GM20431 (cell line): ENCODE data around the gene ZG16B.

ENCODE experiments used
- in situ Hi-C: fragments of 300-500 bp; cut with MseI, MboI; formaldehyde crosslinking; loops from one replicate; pipeline ENCODE4 v1.15.0; 2020; ENCODE audit warnings: low sequenced_read_pairs; ENCODE audit not compliant: unreplicated experiment

Gene ZG16B

GRCh38 chr16:2821487-2822157, 8.5 kb upstream of the ZG16B start:
- in situ Hi-C loops, result no loop called here

- in situ Hi-C loops, result no loop called here
Measured at GRCh38 chr16:2822158-2822495, 8.0 kb upstream of the ZG16B start.

- in situ Hi-C loops, result no loop called here
Measured at GRCh38 chr16:2822496-2822895, 7.6 kb upstream of the ZG16B start.

- in situ Hi-C loops, result no loop called here
Measured at GRCh38 chr16:2824626-2825025, 5.5 kb upstream of the ZG16B start.

- in situ Hi-C loops, result no loop called here
Measured at GRCh38 chr16:2825049-2825742, 4.9 kb upstream of the ZG16B start.

GRCh38 chr16:2825906-2826305, 4.2 kb upstream of the ZG16B start:
- in situ Hi-C loops, result no loop called here

GRCh38 chr16:2826591-2827373, 3.3 kb upstream of the ZG16B start:
- in situ Hi-C loops, result no loop called here

GRCh38 chr16:2827374-2827791, 2.7 kb upstream of the ZG16B start:
- in situ Hi-C loops, result no loop called here

- in situ Hi-C loops, result no loop called here
Measured at GRCh38 chr16:2827831-2828520, 2.1 kb upstream of the ZG16B start.

GRCh38 chr16:2828521-2828840, 1.6 kb upstream of the ZG16B start:
- in situ Hi-C loops, result no loop called here

GRCh38 chr16:2828876-2829430, 1.1 kb upstream of the ZG16B start:
- in situ Hi-C loops, result no loop called here

- in situ Hi-C loops, result no loop called here
Measured at GRCh38 chr16:2830355-2830695, 222 bp downstream of the ZG16B start.

- in situ Hi-C loops, result no loop called here
Measured at GRCh38 chr16:2831203-2831602, 1.1 kb downstream of the ZG16B start.

- in situ Hi-C loops, result no loop called here
Measured at GRCh38 chr16:2833776-2834175, 3.7 kb downstream of the ZG16B start.

- in situ Hi-C loops, result no loop called here
Measured at GRCh38 chr16:2834968-2835367, 4.9 kb downstream of the ZG16B start.

GRCh38 chr16:2835638-2836493, 5.8 kb downstream of the ZG16B start:
- in situ Hi-C loops, result no loop called here

- in situ Hi-C loops, result no loop called here
Measured at GRCh38 chr16:2836646-2837508, 6.8 kb downstream of the ZG16B start.

- in situ Hi-C loops, result no loop called here
Measured at GRCh38 chr16:2838928-2839327, 8.8 kb downstream of the ZG16B start.
